IPS DF 19.7 (cell line): ENCODE results near the gene RPGR.

Source experiments
- DNase-seq: peaks from one replicate; pipeline ENCODE4 v3.0.0-alpha.2; 2013; ENCODE audit warnings: low read depth, low spot score

The RPGR gene

GRCh38 chrX:38320819-38321218, 6.5 kb downstream of the RPGR start:
- no peak for DNase-seq

DNA sequence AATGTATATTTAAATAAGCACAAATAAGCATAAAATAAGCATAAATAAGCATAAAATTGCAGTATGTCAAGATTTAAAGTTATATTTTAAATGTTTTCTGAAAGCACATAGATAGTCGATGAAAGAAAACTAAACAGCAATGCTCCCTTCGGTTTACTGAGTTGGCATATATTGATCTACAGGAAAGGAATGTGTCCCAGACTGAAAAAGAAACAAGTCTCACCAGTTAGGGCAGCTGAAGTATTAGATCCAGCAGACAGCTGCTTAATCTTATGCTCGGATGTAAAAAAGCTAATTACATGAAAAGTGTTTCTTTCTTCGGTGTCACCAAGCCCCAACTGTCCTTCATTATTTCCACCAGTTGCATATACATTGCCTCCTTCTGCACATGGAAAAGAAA, 8.7 kb downstream of the RPGR start:
- DNase-seq: no peak

DNA sequence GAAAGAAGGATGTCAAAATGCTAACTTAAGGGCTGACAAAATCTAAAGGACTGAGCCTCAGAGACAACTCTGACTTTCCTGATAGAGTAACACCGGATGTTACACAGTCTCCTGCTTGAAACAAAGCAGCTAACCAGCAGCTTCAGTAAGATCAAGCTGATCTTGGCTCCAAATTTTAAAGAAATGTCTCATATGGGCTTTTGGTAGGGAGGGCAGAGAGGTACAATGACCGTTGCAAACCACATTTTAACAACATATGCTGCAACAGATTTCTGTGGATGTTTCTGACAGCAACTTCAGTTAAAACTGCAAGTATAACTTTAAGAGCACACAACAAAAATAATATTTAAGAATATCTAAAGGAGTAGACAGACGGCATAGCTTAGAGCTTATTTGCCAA, 9.1 kb downstream of the RPGR start:
- no peak for DNase-seq

- DNase-seq: no peak
Observed at GRCh38 chrX:38315186-38315585, 12.1 kb downstream of the RPGR start.

GRCh38 chrX:38313190-38313589, 14.1 kb downstream of the RPGR start:
- DNase-seq: no peak

- no peak for DNase-seq
Observed at GRCh38 chrX:38312436-38312835, 14.9 kb downstream of the RPGR start.

GRCh38 chrX:38311743-38312142, 15.6 kb downstream of the RPGR start:
- DNase-seq: no peak

DNA sequence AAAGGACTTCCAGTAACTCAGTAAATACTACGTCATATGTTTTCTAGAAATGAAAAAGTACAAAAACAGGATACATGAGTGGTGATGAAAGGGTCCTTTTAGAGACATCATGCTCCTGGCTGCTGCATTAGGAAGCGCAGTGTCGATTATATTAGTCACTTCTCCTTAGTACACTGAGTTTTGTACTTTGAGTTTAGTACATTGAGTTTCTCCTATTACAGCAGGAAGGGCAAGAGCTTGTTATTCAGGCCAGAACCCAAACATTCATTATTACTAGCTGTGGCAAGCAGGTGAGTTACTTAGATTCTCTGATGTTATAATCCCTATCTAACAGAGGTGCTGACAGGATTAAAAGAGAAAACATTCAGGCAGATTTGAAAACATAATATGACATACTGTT, 21.3 kb downstream of the RPGR start:
- no peak for DNase-seq

DNA sequence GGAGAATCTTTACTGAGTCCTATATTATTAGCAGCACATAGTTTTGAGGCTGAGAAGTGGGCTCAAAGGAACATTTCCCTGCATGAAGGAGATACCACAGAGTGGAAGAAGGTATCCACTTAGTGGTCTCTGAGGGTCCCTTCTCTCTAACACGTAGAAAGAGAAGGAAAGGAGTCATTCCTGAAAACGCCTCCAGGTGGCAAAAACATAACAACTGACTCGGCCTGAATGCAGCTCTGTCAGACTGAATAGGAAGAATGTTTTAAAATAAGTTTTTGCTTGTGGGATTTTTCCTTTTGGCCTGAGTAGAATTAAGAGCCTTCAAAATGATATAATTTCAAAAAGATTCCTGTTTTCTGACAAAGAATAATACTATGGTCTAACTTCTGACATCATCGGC, 23.3 kb downstream of the RPGR start:
- DNase-seq: no peak

DNA sequence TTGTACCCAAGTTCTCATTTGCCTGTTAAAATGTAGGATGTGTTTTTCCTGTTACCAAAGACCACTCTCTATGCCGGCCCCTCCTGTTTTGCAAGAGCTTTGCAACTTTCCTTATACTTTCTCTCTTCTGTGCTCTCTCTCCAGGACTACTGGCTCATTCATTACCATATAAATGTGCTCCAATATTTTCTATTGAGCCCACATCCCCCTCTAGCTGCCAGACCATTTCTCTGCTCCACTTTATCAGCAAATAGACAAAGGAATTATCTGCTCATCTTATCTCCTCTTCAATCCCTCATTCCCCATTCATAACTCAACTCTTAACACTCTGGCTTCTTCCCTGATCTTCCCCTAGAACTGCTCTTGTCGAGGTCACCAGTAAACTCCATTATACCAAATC, 33.6 kb downstream of the RPGR start:
- no peak for DNase-seq

DNA sequence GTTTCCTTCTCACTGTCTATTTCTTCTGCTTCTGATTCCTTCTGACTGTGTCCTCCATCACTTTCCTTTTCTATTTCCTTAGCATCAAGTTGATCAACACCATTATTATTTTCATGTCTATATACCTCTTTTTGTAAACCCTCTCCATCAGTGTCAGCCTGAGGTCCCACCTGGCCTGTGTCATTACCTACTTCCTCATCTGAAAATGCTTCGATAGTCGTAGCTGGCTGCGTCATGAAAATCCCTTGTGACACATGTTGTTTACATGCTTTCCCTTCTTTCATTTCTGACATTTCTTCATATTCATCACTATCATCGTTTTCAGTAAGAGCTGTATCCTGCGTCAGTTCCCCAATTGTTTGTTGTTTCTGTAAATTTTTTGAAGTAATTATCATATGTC, 39.6 kb downstream of the RPGR start:
- DNase-seq: no peak

DNA sequence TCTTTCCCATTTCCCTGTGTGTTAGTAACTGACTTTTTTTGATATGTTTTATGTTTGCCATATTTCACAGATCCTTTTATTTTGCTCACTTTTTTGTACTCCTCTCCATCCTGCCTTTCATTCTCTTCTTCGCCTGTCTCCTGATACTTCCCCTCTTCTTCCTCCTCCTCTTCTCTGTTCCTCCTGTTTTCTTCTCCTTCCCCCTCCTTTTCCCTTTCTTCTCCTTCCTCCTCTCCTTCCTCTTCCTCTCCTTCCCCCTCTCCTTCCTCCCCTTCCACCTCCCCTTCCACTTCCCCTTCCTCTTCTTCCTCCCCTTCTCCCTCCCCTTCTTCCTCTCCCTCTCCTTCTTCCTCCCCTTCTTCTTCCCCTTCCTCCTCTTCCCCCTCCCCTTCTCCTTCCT, 41.7 kb downstream of the RPGR start:
- DNase-seq: no peak

DNA sequence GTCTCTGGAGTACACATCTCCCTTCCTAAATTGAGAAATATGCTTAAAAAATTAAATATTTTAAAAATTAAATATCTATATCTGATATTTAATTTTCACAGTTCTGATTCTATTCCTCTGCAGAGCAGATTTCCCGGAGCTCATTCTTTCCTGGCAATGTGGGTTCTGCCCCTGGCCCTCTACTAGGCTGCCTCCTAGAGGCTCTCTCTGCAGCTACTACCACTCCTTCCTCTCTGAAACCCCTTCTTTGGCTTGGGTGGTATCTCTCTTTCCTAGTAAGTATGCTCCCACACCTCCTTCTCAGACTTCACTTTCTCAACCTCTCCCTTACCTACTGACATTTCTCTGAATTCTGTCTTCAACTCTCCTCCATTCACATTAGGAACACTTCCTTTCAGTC, 45.3 kb downstream of the RPGR start:
- no peak for DNase-seq

DNA sequence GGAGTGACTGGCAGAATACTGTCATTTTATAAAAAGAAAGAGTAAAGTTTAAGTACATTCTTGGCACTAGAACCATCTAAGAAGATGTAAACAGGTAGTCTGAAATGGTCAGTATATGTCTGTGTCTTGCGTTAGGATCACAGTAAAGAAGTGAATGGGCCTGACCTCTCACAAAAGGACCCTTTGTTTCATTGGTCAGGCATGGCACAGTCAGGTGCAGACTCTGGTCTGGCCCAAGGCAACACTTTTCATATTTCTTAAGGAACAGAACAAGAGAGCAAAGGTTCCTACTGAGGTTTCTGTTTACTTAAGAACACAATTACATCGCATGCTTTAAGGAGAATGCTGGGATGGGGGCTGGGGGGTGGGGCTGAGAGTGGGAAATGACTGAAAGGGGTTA, 48.1 kb downstream of the RPGR start:
- no peak for DNase-seq

GRCh38 chrX:38278682-38279081, 48.6 kb downstream of the RPGR start:
- no peak for DNase-seq

DNA sequence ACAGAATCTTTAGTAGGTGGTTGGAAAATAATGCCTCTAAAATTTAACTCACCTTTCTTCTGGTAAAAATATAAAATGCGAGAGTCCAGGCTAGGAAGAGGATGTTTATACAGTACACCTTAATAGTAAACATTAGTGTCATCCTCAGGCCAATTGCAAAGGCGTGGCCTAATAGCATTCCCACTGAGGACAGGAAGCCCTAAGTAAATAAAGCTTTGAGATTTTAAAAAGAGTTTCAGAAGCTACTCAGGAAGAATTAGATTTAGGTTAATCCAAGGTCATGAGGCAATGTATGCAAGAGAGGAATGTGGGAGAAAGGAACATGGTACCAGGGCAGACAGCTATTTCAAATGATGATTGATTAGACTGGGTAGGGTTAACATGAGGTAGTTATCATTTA, 49.5 kb downstream of the RPGR start:
- DNase-seq: no peak

DNA sequence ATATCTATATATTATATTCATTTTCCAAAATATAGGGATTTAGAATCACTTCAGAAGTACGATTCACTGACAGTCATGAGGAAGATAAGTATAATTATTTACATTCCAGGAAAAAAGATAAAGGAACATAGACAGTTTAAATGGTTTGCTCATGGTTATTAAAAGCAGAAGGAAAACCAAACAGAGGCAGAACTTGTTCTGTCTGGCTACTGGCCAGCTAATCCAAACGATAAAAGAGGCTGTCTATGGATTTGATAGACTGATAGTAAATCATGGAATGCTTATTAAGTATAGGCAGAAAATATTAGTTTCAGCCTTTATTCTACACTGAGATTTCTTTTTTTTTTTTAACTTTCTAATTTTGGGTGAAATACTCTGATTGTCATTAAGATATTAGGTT, 50.2 kb downstream of the RPGR start:
- DNase-seq: no peak

DNA sequence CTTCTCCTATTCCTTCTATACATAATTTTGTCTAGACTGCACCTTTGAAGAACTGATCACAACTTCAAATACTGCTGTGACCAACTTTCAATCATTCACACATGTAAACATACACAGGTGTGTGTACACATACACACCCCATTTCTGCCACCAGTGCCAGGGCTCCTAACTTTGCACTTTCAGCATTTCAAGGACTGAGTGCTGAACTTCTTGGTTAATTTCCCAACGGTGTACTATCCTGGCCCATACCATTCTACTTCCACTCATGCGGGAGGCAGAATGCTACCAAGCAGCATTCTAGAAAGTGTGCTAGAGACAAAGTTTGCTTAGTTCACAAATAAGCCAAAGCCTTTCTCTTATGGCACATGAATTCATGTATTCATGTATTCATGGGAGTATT, 51.2 kb downstream of the RPGR start:
- no peak for DNase-seq

DNA sequence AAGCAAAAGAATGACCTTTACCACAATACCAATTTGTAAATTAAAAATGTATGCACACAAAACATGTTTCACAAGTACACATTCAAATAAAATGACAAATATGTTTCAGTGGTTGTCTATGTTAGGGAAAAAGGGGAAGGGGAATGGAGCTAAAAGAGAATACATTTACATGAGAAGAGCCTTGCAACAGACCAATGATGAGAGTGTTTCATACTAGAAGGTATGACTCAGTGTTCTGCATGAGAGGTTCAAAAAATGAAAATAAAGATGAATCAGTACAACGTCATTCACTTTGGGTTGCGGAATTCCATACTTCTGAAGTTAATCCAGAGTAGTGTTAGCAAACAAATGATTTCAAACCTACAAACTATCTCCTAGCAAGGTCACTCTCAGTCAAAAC, 51.7 kb downstream of the RPGR start:
- no peak for DNase-seq

GRCh38 chrX:38273453-38273852, 53.9 kb downstream of the RPGR start:
- DNase-seq: no peak

- no peak for DNase-seq
Observed at GRCh38 chrX:38271154-38271716, 56.1 kb downstream of the RPGR start.

GRCh38 chrX:38268011-38268410, 59.3 kb downstream of the RPGR start:
- no peak for DNase-seq

GRCh38 chrX:38262715-38263620, 64.3 kb downstream of the RPGR start:
- no peak for DNase-seq

DNA sequence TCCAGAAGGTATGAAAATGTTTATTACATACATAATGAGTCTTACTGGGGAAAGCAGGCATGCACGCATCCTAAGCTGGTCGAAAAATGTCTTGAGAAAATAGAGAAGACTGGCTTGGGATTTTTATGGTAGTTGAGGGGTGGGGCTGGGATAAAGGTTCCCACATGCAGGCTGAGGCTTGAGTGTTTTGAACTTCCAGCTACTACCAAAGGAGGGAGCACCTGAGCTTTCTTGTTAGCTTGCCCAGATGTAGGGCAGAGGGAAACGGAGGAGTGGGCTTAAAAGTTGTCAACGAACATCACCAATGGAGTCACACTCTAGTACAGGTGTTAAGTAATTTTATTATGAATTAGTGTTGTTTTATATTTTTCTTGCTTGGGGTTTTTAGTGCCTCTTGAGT, 67.1 kb downstream of the RPGR start:
- peak; percentile 12 for DNase-seq
